HEK293 (cell line): ENCODE data around the gene MARK2.

ENCODE experiments used
- CTCF ChIA-PET: fragments of 350-600 bp; formaldehyde crosslinking; extraction: SDS; loops from one replicate; lab custom pipeline; 2021; ENCODE audit warnings: antibody characterized with exemption; lab: Yijun Ruan, JAX
- POLR2A ChIA-PET: fragments of 300-600 bp; formaldehyde crosslinking; extraction: SDS; loops from one replicate; lab custom pipeline; 2020; ENCODE audit warnings: antibody characterized with exemption, inconsistent platforms; lab: Yijun Ruan, JAX
- H3K27ac ChIP-seq: fragments of 200-500 bp; sonication (Bioruptor generic); 2 replicates; pipeline ENCODE4 v1.5.1; 2014; ENCODE audit warnings: low read depth, low read length, control low read depth, inconsistent platforms; ENCODE audit errors: extremely low read depth
- H3K36me3 ChIP-seq, 2 experiments: fragments of 200-500 bp in 1 of 2; sonication (Bioruptor generic) in 1 of 2; 1 replicate in 1 of 2; 2 replicates in 1 of 2; pipeline ENCODE4 v1.5.1; 2014 to 2017; ENCODE audit warnings: inconsistent platforms in 2 of 2, low read length in 2 of 2; ENCODE audit not compliant: control insufficient read depth in 2 of 2, insufficient read depth in 1 of 2
- H3K4me1 ChIP-seq: fragments of 200-500 bp; sonication (Bioruptor generic); 2 replicates; pipeline ENCODE4 v1.5.1; 2014; ENCODE audit warnings: mild to moderate bottlenecking, low read length, inconsistent platforms; ENCODE audit not compliant: control insufficient read depth, insufficient read depth
- H3K4me3 ChIP-seq: 2 replicates; pipeline ENCODE4 v1.5.1; 2011; ENCODE audit warnings: low read depth, mild to moderate bottlenecking, control low read depth, low read length, moderate library complexity
- H3K9me3 ChIP-seq: fragments of 200-500 bp; sonication (Bioruptor generic); 2 replicates; pipeline ENCODE4 v1.5.1; 2014; ENCODE audit warnings: low read depth, low read length, inconsistent platforms; ENCODE audit not compliant: control insufficient read depth, insufficient read depth
- BCL11B ChIP-seq: fragments of 450-650 bp; formaldehyde crosslinking; IDR thresholded peaks from 2 replicates; pipeline ENCODE4 v1.5.1; 2016; ENCODE audit warnings: low read depth, missing biosample characterization, missing genetic modification characterization
- GLI2 ChIP-seq: fragments of 450-650 bp; formaldehyde crosslinking; IDR thresholded peaks from 2 replicates; pipeline ENCODE4; 2017; ENCODE audit warnings: missing biosample characterization, missing genetic modification characterization, low read depth, borderline replicate concordance
- KLF7 ChIP-seq: fragments of 450-650 bp; formaldehyde crosslinking; IDR thresholded peaks from 2 replicates; pipeline ENCODE4 v1.5.1; 2016; ENCODE audit warnings: missing biosample characterization, missing genetic modification characterization, borderline replicate concordance
- KLF8 ChIP-seq: fragments of 450-650 bp; formaldehyde crosslinking; IDR thresholded peaks from 2 replicates; pipeline ENCODE4 v1.5.1; 2016; ENCODE audit warnings: missing biosample characterization, missing genetic modification characterization
- KLF9 ChIP-seq: fragments of 450-650 bp; formaldehyde crosslinking; IDR thresholded peaks from 2 replicates; pipeline ENCODE4 v1.5.1; 2016; ENCODE audit warnings: missing biosample characterization, missing genetic modification characterization, low read depth
- MEIS1 ChIP-seq: sonication (generic); formaldehyde crosslinking; IDR thresholded peaks from 2 replicates; pipeline ENCODE4 v1.8.1; 2022; ENCODE audit warnings: missing genetic modification reagents, mild to moderate bottlenecking, borderline replicate concordance
- OSR2 ChIP-seq: fragments of 450-650 bp; formaldehyde crosslinking; IDR thresholded peaks from 2 replicates; pipeline ENCODE4 v1.5.1; 2016; ENCODE audit warnings: missing biosample characterization, missing genetic modification characterization
- REPIN1 ChIP-seq: fragments of 450-650 bp; formaldehyde crosslinking; IDR thresholded peaks from 2 replicates; pipeline ENCODE4 v1.5.1; 2017; ENCODE audit warnings: missing biosample characterization, missing genetic modification characterization, low read depth
- SP7 ChIP-seq: fragments of 450-650 bp; formaldehyde crosslinking; IDR thresholded peaks from 2 replicates; pipeline ENCODE4 v1.5.1; 2016; ENCODE audit warnings: missing biosample characterization, missing genetic modification characterization
- TRIM28 ChIP-seq: IDR thresholded peaks from 2 replicates; pipeline ENCODE4 v1.6.1; 2011; ENCODE audit warnings: low read length, control low read depth, borderline replicate concordance
- ZBTB20 ChIP-seq: fragments of 450-650 bp; formaldehyde crosslinking; IDR thresholded peaks from 2 replicates; pipeline ENCODE4 v1.5.1; 2016; ENCODE audit warnings: missing biosample characterization, missing genetic modification characterization
- ZBTB8A ChIP-seq: fragments of 450-650 bp; formaldehyde crosslinking; IDR thresholded peaks from 2 replicates; pipeline ENCODE4 v1.5.1; 2016; ENCODE audit warnings: missing biosample characterization, missing genetic modification characterization
- ZNF114 ChIP-seq: fragments of 450-650 bp; formaldehyde crosslinking; IDR thresholded peaks from 2 replicates; pipeline ENCODE4 v1.5.0; 2017; ENCODE audit warnings: missing biosample characterization, missing genetic modification characterization
- ZNF174 ChIP-seq: fragments of 450-650 bp; formaldehyde crosslinking; IDR thresholded peaks from 2 replicates; pipeline ENCODE4 v1.5.0; 2017; ENCODE audit warnings: missing biosample characterization, mild to moderate bottlenecking, missing genetic modification characterization
- ZNF248 ChIP-seq: fragments of 450-650 bp; formaldehyde crosslinking; IDR thresholded peaks from 2 replicates; pipeline ENCODE4 v1.5.1; 2017; ENCODE audit warnings: missing biosample characterization, missing genetic modification characterization
- ZNF426 ChIP-seq: fragments of 450-650 bp; formaldehyde crosslinking; IDR thresholded peaks from 2 replicates; pipeline ENCODE4 v1.5.1; 2017; ENCODE audit warnings: missing biosample characterization, missing genetic modification characterization, mild to moderate bottlenecking, inconsistent platforms, moderate library complexity
- ZNF433 ChIP-seq: fragments of 450-650 bp; formaldehyde crosslinking; IDR thresholded peaks from 2 replicates; pipeline ENCODE4 v1.5.1; 2016; ENCODE audit warnings: missing biosample characterization, missing genetic modification characterization, low read depth
- ZNF473 ChIP-seq: fragments of 450-650 bp; formaldehyde crosslinking; IDR thresholded peaks from 2 replicates; pipeline ENCODE4 v1.5.1; 2017; ENCODE audit warnings: missing biosample characterization, missing genetic modification characterization
- ZNF48 ChIP-seq: fragments of 450-650 bp; formaldehyde crosslinking; IDR thresholded peaks from 2 replicates; pipeline ENCODE4 v1.5.1; 2016; ENCODE audit warnings: missing biosample characterization, missing genetic modification characterization
- ZNF518A ChIP-seq: fragments of 450-650 bp; formaldehyde crosslinking; conservative IDR thresholded peaks from 2 replicates; pipeline ENCODE4 v1.5.1; 2016; ENCODE audit warnings: low read depth, missing biosample characterization, missing genetic modification characterization
- ZNF530 ChIP-seq: fragments of 450-650 bp; formaldehyde crosslinking; IDR thresholded peaks from 2 replicates; pipeline ENCODE4 v1.5.1; 2016; ENCODE audit warnings: low read depth, missing biosample characterization, missing genetic modification characterization
- ZNF544 ChIP-seq: fragments of 450-650 bp; formaldehyde crosslinking; IDR thresholded peaks from 2 replicates; pipeline ENCODE4 v1.5.0; 2017; ENCODE audit warnings: missing biosample characterization, missing genetic modification characterization
- ZNF548 ChIP-seq: fragments of 450-650 bp; formaldehyde crosslinking; IDR thresholded peaks from 2 replicates; pipeline ENCODE4 v1.5.1; 2016; ENCODE audit warnings: missing biosample characterization, missing genetic modification characterization
- ZNF558 ChIP-seq: fragments of 450-650 bp; formaldehyde crosslinking; IDR thresholded peaks from 2 replicates; pipeline ENCODE4 v1.5.1; 2016; ENCODE audit warnings: missing biosample characterization, missing genetic modification characterization
- ZNF843 ChIP-seq: fragments of 450-650 bp; formaldehyde crosslinking; IDR thresholded peaks from 2 replicates; pipeline ENCODE4 v1.5.1; 2016; ENCODE audit warnings: missing biosample characterization, missing genetic modification characterization
- ZXDB ChIP-seq: fragments of 450-650 bp; formaldehyde crosslinking; IDR thresholded peaks from 2 replicates; pipeline ENCODE4 v1.5.1; 2016; ENCODE audit warnings: missing biosample characterization, missing genetic modification characterization
- TF ChIP-seq, protein P1 (sequence below): fragments of 450-650 bp; formaldehyde crosslinking; IDR thresholded peaks from 2 replicates; pipeline ENCODE4 v1.5.1; 2016; ENCODE audit warnings: missing biosample characterization, missing genetic modification characterization

The MARK2 gene

GRCh38 chr11:63880403-63880790, 41.5 kb downstream of the MARK2 start:
- H3K9me3 ChIP-seq = no peaks in the 10 kb centered on the region
- POLR2A ChIA-PET = no interaction called here
- H3K4me1 ChIP-seq = no peaks in the 10 kb centered on the region
- no peak overlapping the region for H3K27ac ChIP-seq
- H3K4me3 ChIP-seq = no peak overlapping the region
- H3K36me3 ChIP-seq = peaks cover 0 to 5% of the 10 kb centered on the region in 2 experiments; a peak in 1 of 3 replicates
- TF ChIP-seq MEIS1 (CRISPR knock-in tag) = no peak
- no peak for TF ChIP-seq ZNF518A (tag by site-specific recombination)
- TF ChIP-seq REPIN1 = no peak
- no peak for TF ChIP-seq ZNF473
- TF ChIP-seq ZNF426 (tag by site-specific recombination) = no peak
- TF ChIP-seq, protein P1, sequence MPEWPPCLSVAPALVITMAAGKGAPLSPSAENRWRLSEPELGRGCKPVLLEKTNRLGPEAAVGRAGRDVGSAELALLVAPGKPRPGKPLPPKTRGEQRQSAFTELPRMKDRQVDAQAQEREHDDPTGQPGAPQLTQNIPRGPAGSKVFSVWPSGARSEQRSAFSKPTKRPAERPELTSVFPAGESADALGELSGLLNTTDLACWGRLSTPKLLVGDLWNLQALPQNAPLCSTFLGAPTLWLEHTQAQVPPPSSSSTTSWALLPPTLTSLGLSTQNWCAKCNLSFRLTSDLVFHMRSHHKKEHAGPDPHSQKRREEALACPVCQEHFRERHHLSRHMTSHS = no peak
- TF ChIP-seq ZNF558 = no peak
- no peak for TF ChIP-seq ZNF843 (tag by site-specific recombination)
- no peak for TF ChIP-seq BCL11B (tag by site-specific recombination)
- no peak for TF ChIP-seq KLF7
- no peak for TF ChIP-seq TRIM28
- TF ChIP-seq ZBTB8A (tag by site-specific recombination) = no peak
- TF ChIP-seq ZNF530 = no peak
- no peak for TF ChIP-seq ZNF548 (tag by site-specific recombination)
- no peak for TF ChIP-seq ZNF48
- TF ChIP-seq, all 188 proteins: peak for 0
- CTCF ChIA-PET = interaction anchor here (0.6 kb wide), 1 partner anchor 12 kb away, joined by 3 read pairs; no protein-coding TSS in a partner anchor

DNA sequence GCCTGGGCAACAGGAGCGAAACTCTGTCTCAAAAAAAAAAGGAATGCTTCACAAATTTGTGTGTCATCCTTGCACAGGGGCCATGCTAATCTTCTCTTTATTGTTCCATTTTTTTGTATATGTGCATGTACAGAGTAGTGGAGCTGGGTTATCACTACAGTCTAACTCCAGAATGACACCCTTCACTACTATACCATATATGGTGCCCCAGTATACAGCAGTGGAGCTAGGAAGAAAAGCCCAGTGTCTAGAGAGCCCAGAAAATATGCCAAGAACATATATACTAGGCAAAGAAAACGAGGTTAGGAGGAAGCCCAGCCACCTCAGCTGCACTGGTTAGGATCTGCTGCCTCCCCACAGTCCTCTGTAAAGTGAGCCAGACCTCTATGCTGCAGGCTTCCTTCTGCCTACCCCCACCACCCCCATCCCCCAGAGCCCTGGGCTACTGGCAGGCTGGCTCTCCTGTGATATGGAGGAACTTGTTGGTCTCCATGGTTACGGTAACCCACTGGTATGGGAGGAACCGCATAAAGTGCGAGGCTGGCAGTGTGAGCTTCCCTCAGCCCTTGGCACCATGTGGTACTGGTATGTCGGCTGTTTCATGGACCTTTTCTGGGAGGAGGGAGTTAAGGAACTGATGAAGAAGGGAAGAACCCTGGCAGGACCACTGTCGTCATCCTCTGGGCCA, 43.8 kb downstream of the MARK2 start:
- H3K36me3 ChIP-seq = no peaks in the 10 kb centered on the region
- ChIA-PET POLR2A (no interaction called here), CTCF (interaction anchor here (0.6 to 1.1 kb wide), 6 partner anchors 10 to 1139 kb away, joined by 4 to 9 read pairs (median 5); no protein-coding TSS in a partner anchor)
- H3K4me3 ChIP-seq = no peak overlapping the region
- H3K9me3 ChIP-seq = no peaks in the 10 kb centered on the region
- H3K27ac ChIP-seq = no peak overlapping the region
- no peak for TF ChIP-seq ZNF248 (tag by site-specific recombination)
- TF ChIP-seq ZNF433 (tag by site-specific recombination) = no peak
- TF ChIP-seq ZNF544 (tag by site-specific recombination) = no peak
- no peak for TF ChIP-seq OSR2 (tag by site-specific recombination)
- TF ChIP-seq KLF8 (tag by site-specific recombination) = no peak
- no peak for TF ChIP-seq ZNF114 (tag by site-specific recombination)
- TF ChIP-seq ZNF174 (tag by site-specific recombination) = no peak
- no peak for TF ChIP-seq SP7 (tag by site-specific recombination)
- no peak for TF ChIP-seq ZXDB
- no peak for TF ChIP-seq GLI2 (tag by site-specific recombination)
- TF ChIP-seq ZBTB20 (tag by site-specific recombination) = no peak
- no peak for TF ChIP-seq KLF9
- no peaks in the 10 kb centered on the region for H3K4me1 ChIP-seq
